Measurements from ENCODE around the gene COL1A1. TPM values are rescaled to one million over a fixed set of nuclear protein-coding genes. Genes with fewer than 3 reads are reported as not detected.

The COL1A1 gene
- total and polyA plus RNA-seq, 2 donors from 2014 or later = 9.2 to 142 TPM

DNA sequence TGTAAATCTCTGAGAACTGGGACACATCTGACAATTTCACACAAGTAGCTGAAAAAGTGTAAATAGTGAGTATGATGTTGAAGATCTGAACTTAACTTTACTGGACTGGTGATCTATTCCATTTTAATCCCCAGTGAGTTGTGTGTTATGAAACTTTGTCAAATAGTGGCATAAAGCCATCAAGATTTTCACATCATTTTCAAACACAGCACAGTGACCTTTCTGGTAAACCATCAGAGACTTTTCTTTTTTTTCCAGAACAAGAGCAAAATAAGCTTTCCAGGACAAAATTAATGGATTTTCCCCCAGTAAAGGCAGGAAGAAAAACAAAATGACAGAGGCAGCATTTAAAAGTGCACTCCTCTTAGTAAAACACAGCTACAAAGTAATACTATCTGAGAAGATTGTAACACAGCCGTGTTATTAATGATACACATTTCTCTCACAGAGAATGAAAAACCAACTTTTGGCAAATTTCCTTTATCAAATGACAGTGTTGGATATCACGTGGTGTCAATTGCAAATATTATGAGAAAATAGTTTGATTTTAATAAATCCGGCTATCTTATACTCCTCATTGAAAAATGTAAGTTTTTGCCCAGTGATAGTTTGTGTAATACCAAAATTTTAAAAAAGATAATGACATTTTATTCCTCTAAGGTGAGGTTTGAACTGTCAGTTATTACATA lies 16.8 kb upstream of the COL1A1 start:
- no peak for FAIRE-seq
- no peaks in the 10 kb centered on the region for H3K36me3 ChIP-seq (ENCODE audit: control insufficient read depth in 2 of 3, insufficient read depth in 3 of 3, low read length in 3 of 3)

DNA sequence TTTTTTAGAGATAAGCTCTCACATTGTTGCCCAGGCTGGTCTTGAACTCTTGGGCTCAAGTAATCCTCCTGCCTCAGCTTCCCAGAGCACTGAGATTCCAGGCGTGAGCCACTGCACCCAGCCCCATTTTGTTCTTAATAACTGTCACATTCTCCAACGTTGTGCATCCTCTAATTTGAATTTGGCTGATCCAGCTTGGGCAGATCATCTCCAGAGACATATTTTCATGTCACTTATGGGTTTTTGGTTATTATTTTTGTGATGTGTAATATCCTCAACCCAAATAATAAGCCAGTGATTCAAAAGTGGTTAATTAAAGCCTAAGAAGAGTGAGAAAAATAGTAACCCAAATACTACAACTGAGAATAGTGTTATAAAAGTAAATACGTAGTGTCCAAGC lies 16.2 kb upstream of the COL1A1 start:
- Histone ChIP-seq H3K9ac (ENCODE audit: low read length in 3 of 3) (no peak overlapping the region), H3K4me1 (ENCODE audit: control insufficient read depth in 2 of 3, insufficient read depth in 2 of 3, low read depth in 1 of 3, low read length in 3 of 3) (peaks cover 0 to 5% (median 0%) of the 10 kb centered on the region in 3 donors), H3K36me3 (ENCODE audit: control insufficient read depth in 2 of 3, insufficient read depth in 3 of 3, low read length in 3 of 3) (no peaks in the 10 kb centered on the region), H3K27ac (ENCODE audit: low read depth in 2 of 2, low read length in 2 of 2) (peak overlapping the region in 1 of 2 donors; percentile 17), H3K9me3 (ENCODE audit: control insufficient read depth in 2 of 3, insufficient read depth in 1 of 3, low read length in 3 of 3) (no peaks in the 10 kb centered on the region), H3K4me3 (ENCODE audit: low read length in 3 of 3) (no peak overlapping the region), H3K27me3 (ENCODE audit: control insufficient read depth, insufficient read depth, low read length) (no peaks in the 10 kb centered on the region)
- intact Hi-C loops (cut with DNase I) = no loop called here
- TF ChIP-seq, protein P1, sequence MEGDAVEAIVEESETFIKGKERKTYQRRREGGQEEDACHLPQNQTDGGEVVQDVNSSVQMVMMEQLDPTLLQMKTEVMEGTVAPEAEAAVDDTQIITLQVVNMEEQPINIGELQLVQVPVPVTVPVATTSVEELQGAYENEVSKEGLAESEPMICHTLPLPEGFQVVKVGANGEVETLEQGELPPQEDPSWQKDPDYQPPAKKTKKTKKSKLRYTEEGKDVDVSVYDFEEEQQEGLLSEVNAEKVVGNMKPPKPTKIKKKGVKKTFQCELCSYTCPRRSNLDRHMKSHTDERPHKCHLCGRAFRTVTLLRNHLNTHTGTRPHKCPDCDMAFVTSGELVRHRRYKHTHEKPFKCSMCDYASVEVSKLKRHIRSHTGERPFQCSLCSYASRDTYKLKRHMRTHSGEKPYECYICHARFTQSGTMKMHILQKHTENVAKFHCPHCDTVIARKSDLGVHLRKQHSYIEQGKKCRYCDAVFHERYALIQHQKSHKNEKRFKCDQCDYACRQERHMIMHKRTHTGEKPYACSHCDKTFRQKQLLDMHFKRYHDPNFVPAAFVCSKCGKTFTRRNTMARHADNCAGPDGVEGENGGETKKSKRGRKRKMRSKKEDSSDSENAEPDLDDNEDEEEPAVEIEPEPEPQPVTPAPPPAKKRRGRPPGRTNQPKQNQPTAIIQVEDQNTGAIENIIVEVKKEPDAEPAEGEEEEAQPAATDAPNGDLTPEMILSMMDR (IDR thresholded peaks at IDR 0.05; ENCODE audit: borderline replicate concordance, extremely low read depth, insufficient read depth) = no peak
- DNase-seq (no peak), FAIRE-seq (no peak)

More for the DNA sequence above, 16.8 kb upstream of the COL1A1 start:
- peaks cover 0 to 5% (median 0%) of the 10 kb centered on the region in 3 donors for H3K4me1 ChIP-seq (ENCODE audit: control insufficient read depth in 2 of 3, insufficient read depth in 2 of 3, low read depth in 1 of 3, low read length in 3 of 3)
- no peaks in the 10 kb centered on the region for H3K9me3 ChIP-seq (ENCODE audit: control insufficient read depth in 2 of 3, insufficient read depth in 1 of 3, low read length in 3 of 3)
- TF ChIP-seq, protein P1 (IDR thresholded peaks at IDR 0.05; ENCODE audit: borderline replicate concordance, extremely low read depth, insufficient read depth) = no peak
- DNase-seq = peak in 1 of 5 donors; percentile 54
- intact Hi-C loops (cut with DNase I) = no loop called here
- no peaks in the 10 kb centered on the region for H3K27me3 ChIP-seq (ENCODE audit: control insufficient read depth, insufficient read depth, low read length)
- H3K27ac ChIP-seq (ENCODE audit: low read depth in 2 of 2, low read length in 2 of 2) = peak overlapping the region in 1 of 2 donors; percentile 37
- no peak overlapping the region for H3K4me3 ChIP-seq (ENCODE audit: low read length in 3 of 3)
- no peak overlapping the region for H3K9ac ChIP-seq (ENCODE audit: low read length in 3 of 3)

DNA sequence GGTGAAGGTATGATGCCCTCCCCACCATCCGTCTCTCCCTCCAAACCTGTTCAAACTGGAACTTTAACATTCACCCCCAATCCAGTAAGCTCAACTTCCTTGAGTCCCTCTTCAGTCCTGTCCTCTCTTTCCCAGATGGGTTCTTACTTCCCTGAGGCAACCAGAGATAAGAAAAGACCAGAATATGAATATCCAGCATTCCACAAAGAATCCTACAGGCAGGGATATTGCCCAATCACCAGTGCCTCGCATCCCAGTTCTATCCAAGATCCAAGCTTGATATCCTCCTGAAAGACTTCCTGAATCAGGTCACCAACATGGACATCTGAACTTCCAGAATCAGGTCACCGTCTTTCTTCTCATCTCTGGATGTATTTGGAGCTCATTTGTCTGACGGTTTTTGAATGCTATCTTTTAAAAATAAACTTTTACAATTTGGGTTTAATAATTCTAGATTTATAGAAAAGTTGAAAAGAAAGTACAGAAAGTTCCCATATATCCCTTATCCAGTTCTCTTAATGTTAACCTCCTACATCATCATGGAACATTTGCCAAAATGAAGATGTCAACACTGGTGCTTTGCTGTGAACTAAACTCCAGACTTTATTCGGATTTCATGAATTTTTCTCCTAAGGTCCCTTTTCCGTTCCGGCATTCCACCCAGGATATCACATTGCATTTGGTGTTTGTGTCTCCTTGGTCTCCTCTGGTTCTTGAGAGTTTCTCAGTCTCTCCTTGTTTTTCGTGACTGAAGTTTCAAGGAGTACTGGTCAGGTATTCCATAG lies 13.7 kb upstream of the COL1A1 start:
- TF ChIP-seq, protein P1 (IDR thresholded peaks at IDR 0.05; ENCODE audit: borderline replicate concordance, extremely low read depth, insufficient read depth) = no peak
- Histone ChIP-seq H3K9ac (ENCODE audit: low read length in 3 of 3) (no peak overlapping the region), H3K27me3 (ENCODE audit: control insufficient read depth, insufficient read depth, low read length) (no peaks in the 10 kb centered on the region), H3K36me3 (ENCODE audit: control insufficient read depth in 2 of 3, insufficient read depth in 3 of 3, low read length in 3 of 3) (no peaks in the 10 kb centered on the region), H3K9me3 (ENCODE audit: control insufficient read depth in 2 of 3, insufficient read depth in 1 of 3, low read length in 3 of 3) (no peaks in the 10 kb centered on the region), H3K4me3 (ENCODE audit: low read length in 3 of 3) (no peak overlapping the region), H3K4me1 (ENCODE audit: control insufficient read depth in 2 of 3, insufficient read depth in 2 of 3, low read depth in 1 of 3, low read length in 3 of 3) (peaks cover 0 to 3% (median 3%) of the 10 kb centered on the region in 3 donors), H3K27ac (ENCODE audit: low read depth in 2 of 2, low read length in 2 of 2) (peak overlapping the region in 1 of 2 donors; percentile 13)
- intact Hi-C loops (cut with DNase I) = no loop called here
- DNase-seq (no peak), FAIRE-seq (no peak)
